B cell (primary cell): ENCODE measurements around the gene HES6. TPM values are rescaled to one million over a fixed set of nuclear protein-coding genes. Genes with fewer than 3 reads are reported as not detected.

Experiments used
- ATAC-seq: fragments of 200-7000 bp; cut with Tn5 transposase; one replicate; pipeline ENCODE4 v1.10.0; 2021; ENCODE audit warnings: low read depth, mild to moderate bottlenecking, moderate number of reproducible peaks, moderate library complexity
- CTCF ChIA-PET: fragments of 350-600 bp; sonication (Branson Sonifier 250); formaldehyde crosslinking; loops from one replicate; lab custom pipeline; 2021; ENCODE audit warnings: antibody characterized with exemption, inconsistent platforms; lab: Charles Lee
- POLR2A ChIA-PET: fragments of 350-600 bp; sonication (Branson Sonifier 250); formaldehyde crosslinking; loops from one replicate; lab custom pipeline; 2021; ENCODE audit warnings: antibody characterized with exemption; lab: Charles Lee
- DNase-seq: peaks from one replicate; pipeline ENCODE4 v3.0.0; 2013
- H2AFZ ChIP-seq: 2 replicates; pipeline ENCODE4 v1.6.1; 2012; ENCODE audit warnings: mild to moderate bottlenecking, low read depth, low read length; ENCODE audit not compliant: insufficient read depth, poor library complexity, severe bottlenecking
- H3K27ac ChIP-seq, 2 donors: 1 replicate in 1 of 2; 2 replicates in 1 of 2; pipeline ENCODE4 v1.5.1; 2012 to 2013; ENCODE audit warnings: low read length in 2 of 2, mild to moderate bottlenecking in 2 of 2, moderate library complexity in 1 of 2
- H3K27me3 ChIP-seq, 4 experiments: fragments of 200-600 bp in 1 of 4; sonication (generic) in 1 of 4; replicated peaks in 1 of 4; 1 replicate in 2 of 4; 2 replicates in 2 of 4; pipeline versions ENCODE4 v1.6.1 to v1.7.0; 2013 to 2016; ENCODE audit warnings: low read length in 3 of 4, mild to moderate bottlenecking in 2 of 4, mixed read lengths in 1 of 4, moderate library complexity in 1 of 4; ENCODE audit not compliant: insufficient read depth in 4 of 4, control insufficient read depth in 3 of 4; ENCODE audit errors: control extremely low read depth in 1 of 4
- H3K36me3 ChIP-seq, 2 experiments: replicated peaks in 1 of 2; 1 replicate in 1 of 2; 2 replicates in 1 of 2; pipeline versions ENCODE4 v1.6.1 to v1.7.1; 2013; ENCODE audit warnings: low read length in 1 of 2; ENCODE audit not compliant: insufficient read depth in 2 of 2, control insufficient read depth in 1 of 2; ENCODE audit errors: control extremely low read depth in 1 of 2, extremely low read depth in 1 of 2
- H3K4me1 ChIP-seq, 2 donors: fragments of 200-600 bp in 1 of 2; sonication (generic) in 1 of 2; 1 replicate in 1 of 2; 2 replicates in 1 of 2; pipeline versions ENCODE4 v1.5.1 to v1.6.1; 2013 to 2017; ENCODE audit warnings: low read length in 2 of 2; ENCODE audit not compliant: control insufficient read depth in 2 of 2, insufficient read depth in 2 of 2
- H3K4me2 ChIP-seq: replicated peaks from 2 replicates; pipeline ENCODE3; 2012; ENCODE audit warnings: mild to moderate bottlenecking, low read depth, low read length; ENCODE audit not compliant: poor library complexity, severe bottlenecking
- H3K4me3 ChIP-seq, 5 experiments: fragments of 200-600 bp in 1 of 5; sonication (generic) in 1 of 5; 1 replicate in 3 of 5; 2 replicates in 2 of 5; pipeline versions ENCODE4 v1.5.1 to v1.7.0; 2011 to 2016; ENCODE audit warnings: low read length in 4 of 5, mild to moderate bottlenecking in 4 of 5, low read depth in 2 of 5, control low read depth in 1 of 5, moderate library complexity in 1 of 5; ENCODE audit not compliant: insufficient read depth in 1 of 5; ENCODE audit errors: control extremely low read depth in 1 of 5, extremely low read depth in 1 of 5
- H3K79me2 ChIP-seq: fragments of 200-600 bp; sonication (generic); one replicate; pipeline ENCODE4 v1.6.0; 2016; ENCODE audit warnings: low read length; ENCODE audit not compliant: control insufficient read depth, insufficient read depth
- H3K9ac ChIP-seq: fragments of 200-600 bp; sonication (generic); 2 replicates; pipeline ENCODE4 v1.6.1; 2017; ENCODE audit warnings: mild to moderate bottlenecking, low read length, moderate library complexity
- H3K9me3 ChIP-seq, 3 donors: one replicate each; pipeline versions ENCODE4 v1.6.1 to v1.7.1; 2013; ENCODE audit warnings: low read length in 2 of 3; ENCODE audit not compliant: control insufficient read depth in 2 of 3, insufficient read depth in 1 of 3; ENCODE audit errors: control extremely low read depth in 1 of 3
- H4K20me1 ChIP-seq: 2 replicates; pipeline ENCODE4 v1.6.0; 2012; ENCODE audit warnings: mild to moderate bottlenecking, low read length; ENCODE audit not compliant: insufficient read depth, control insufficient read depth, poor library complexity, severe bottlenecking
- H3K27ac Mint-ChIP-seq: one replicate; pipeline ENCODE4 v1.8.0; 2021; ENCODE audit warnings: mixed read lengths
- H3K27me3 Mint-ChIP-seq: one replicate; pipeline ENCODE4 v1.8.0; 2021; ENCODE audit warnings: mixed read lengths
- H3K4me1 Mint-ChIP-seq: one replicate; pipeline ENCODE4 v1.8.0; 2021; ENCODE audit warnings: mixed read lengths
- H3K4me3 Mint-ChIP-seq: one replicate; pipeline ENCODE4 v1.8.0; 2021; ENCODE audit warnings: mixed read lengths
- H3K9me3 Mint-ChIP-seq: one replicate; pipeline ENCODE4 v1.8.0; 2022; ENCODE audit warnings: mixed read lengths; ENCODE audit not compliant: insufficient read depth
- CTCF ChIP-seq: fragments of 200-600 bp; IDR thresholded peaks from one replicate; pipeline ENCODE4 v1.8.0; 2022; ENCODE audit warnings: antibody characterized with exemption, mild to moderate bottlenecking
- EZH2 ChIP-seq: IDR thresholded peaks from 2 replicates; pipeline ENCODE4 v1.6.1; 2012; ENCODE audit warnings: borderline replicate concordance, low read depth, mild to moderate bottlenecking, moderate library complexity, low read length; ENCODE audit not compliant: insufficient read depth, poor library complexity, severe bottlenecking
- WGBS: methylation state at CpG from one replicate; pipeline ENCODE4 v1.1.5; 2013; ENCODE audit warnings: missing lambda C conversion rate; ENCODE audit not compliant: insufficient coverage; 5-methylcytosine and 5-hydroxymethylcytosine counted together
- intact Hi-C: fragments of 100-400 bp; cut with micrococcal nuclease; formaldehyde crosslinking; loops from one replicate; pipeline ENCODE4 v1.10.0; 2022
- polyA plus RNA-seq: library from polyadenylated mRNA; depleted of rRNA; stranded (reverse); fragments of >200 nt; gene quantifications from 2 replicates; pipeline ENCODE4 v1.2.3, GENCODE V29; 2012
- total RNA-seq, 2 donors: library from RNA; stranded (reverse); fragments of 120-200 nt in 1 of 2; gene quantifications; 1 replicate in 1 of 2; 2 replicates in 1 of 2; pipeline versions ENCODE4 v1.2.3 to v1.2.4, GENCODE V29; 2013 to 2022

HES6 gene
- total and polyA plus RNA-seq, 2 donors (not counting 1 experiment from before 2014, with no cell fraction given), result 6.5 to 14.3 TPM

GRCh38 chr2:238220274-238220891 lies 19.5 kb downstream of the HES6 start:
- Histone ChIP-seq H4K20me1 (no peaks in the 10 kb centered on the region), H3K9me3 (peaks cover 0 to 4% (median 0%) of the 10 kb centered on the region in 3 donors), H3K4me3 (no peak overlapping the region), H3K27me3 (peaks cover 0 to 13% (median 9%) of the 10 kb centered on the region in 4 experiments), H3K4me2 (no peak overlapping the region), H3K36me3 (peaks cover 0 to 2% of the 10 kb centered on the region in 2 experiments), H2AFZ (no peak overlapping the region), H3K4me1 (no peaks in the 10 kb centered on the region), H3K79me2 (no peaks in the 10 kb centered on the region), H3K9ac (no peak overlapping the region), H3K27ac (no peak overlapping the region)
- no peak for DNase-seq
- no peak overlapping the region for H3K4me3 Mint-ChIP-seq
- intact Hi-C loops, result no loop called here
- H3K27ac Mint-ChIP-seq, result no peak overlapping the region
- H3K27me3 Mint-ChIP-seq, result peaks cover 5% of the 10 kb centered on the region
- H3K4me1 Mint-ChIP-seq, result no peaks in the 10 kb centered on the region
- ATAC-seq, result no peak
- POLR2A ChIA-PET, result no interaction called here
- CTCF ChIA-PET, result no interaction called here
- H3K9me3 Mint-ChIP-seq, result no peaks in the 10 kb centered on the region
- 92% methylated on average over 9 of the region's 10 CpGs for WGBS
- no peak for TF ChIP-seq EZH2
- TF ChIP-seq CTCF, result no peak

- Histone ChIP-seq H3K9ac (no peak overlapping the region), H3K4me3 (no peak overlapping the region), H3K79me2 (no peaks in the 10 kb centered on the region), H3K27ac (no peak overlapping the region), H3K9me3 (peaks cover 0 to 4% (median 0%) of the 10 kb centered on the region in 3 donors), H3K4me1 (no peaks in the 10 kb centered on the region), H2AFZ (no peak overlapping the region), H3K4me2 (no peak overlapping the region), H3K36me3 (no peaks in the 10 kb centered on the region), H3K27me3 (peaks cover 0 to 19% (median 16%) of the 10 kb centered on the region in 4 experiments), H4K20me1 (no peaks in the 10 kb centered on the region)
- no peaks in the 10 kb centered on the region for H3K4me1 Mint-ChIP-seq
- DNase-seq (no peak), ATAC-seq (no peak)
- POLR2A ChIA-PET, result no interaction called here
- CTCF ChIA-PET, result no interaction called here
- H3K9me3 Mint-ChIP-seq, result no peaks in the 10 kb centered on the region
- intact Hi-C loops, result no loop called here
- no peak overlapping the region for H3K4me3 Mint-ChIP-seq
- peaks cover 27% of the 10 kb centered on the region for H3K27me3 Mint-ChIP-seq
- H3K27ac Mint-ChIP-seq, result no peak overlapping the region
- WGBS, result 100% methylated on average over 2 of the region's 2 CpGs
- TF ChIP-seq CTCF (no peak), EZH2 (no peak)
These were observed 23.1 kb downstream of the HES6 start for GRCh38 chr2:238216651-238217184.
